NCI-H187 treated with DMSO at 0.1 percent for 48 hours (cell line): ENCODE results near the gene TECR.

ENCODE experiments used
- DNase-seq: peaks from one replicate; lab custom pipeline; 2025; lab: John Stamatoyannopoulos, UW

TECR gene

DNA sequence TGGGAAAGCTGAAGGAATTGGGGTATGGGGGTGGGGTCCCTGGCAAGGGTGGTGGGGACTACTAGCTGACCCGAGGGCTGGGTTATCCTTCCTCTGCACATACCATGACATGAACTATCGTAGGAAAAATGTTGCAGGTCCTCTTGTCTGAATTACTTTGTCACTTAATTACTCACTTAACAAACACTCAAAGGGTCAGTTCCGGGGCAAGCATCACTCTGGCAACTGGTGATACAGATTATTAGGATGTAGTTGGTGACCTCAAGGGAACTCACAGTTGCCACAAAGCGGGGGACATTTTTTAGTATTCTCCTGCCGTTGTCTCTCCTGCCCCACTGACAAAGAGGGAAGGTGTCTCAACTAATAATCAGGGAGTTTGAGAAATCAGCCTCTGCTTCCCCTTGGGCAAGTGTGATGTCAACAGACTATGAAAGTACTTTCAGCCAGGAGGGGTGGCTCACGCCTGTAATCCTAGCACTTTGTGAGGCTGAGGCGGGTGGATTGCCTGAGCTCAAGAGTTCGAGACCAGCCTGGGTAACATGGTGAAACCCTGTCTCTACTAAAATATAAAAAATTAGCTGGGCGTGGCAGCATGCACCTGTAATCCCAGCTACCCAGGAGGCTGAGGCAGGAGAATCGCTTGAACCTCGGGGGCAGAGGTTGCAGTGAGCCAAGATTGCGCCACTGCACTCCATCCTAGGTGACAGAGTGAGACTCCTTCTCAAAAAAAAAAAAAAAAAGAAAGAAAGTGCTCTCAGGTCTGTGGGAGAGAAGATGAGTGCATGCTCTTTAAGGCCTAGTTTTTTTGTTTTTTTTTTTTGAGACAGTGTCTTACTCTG, 21.5 kb upstream of the TECR start:
- no peak for DNase-seq

GRCh38 chr19:14510311-14511228, 18.8 kb upstream of the TECR start:
- no peak for DNase-seq

- no peak for DNase-seq
Measured at GRCh38 chr19:14511229-14511593, 18.2 kb upstream of the TECR start.

- DNase-seq: no peak
Measured at GRCh38 chr19:14512406-14512961, 16.9 kb upstream of the TECR start.

DNA sequence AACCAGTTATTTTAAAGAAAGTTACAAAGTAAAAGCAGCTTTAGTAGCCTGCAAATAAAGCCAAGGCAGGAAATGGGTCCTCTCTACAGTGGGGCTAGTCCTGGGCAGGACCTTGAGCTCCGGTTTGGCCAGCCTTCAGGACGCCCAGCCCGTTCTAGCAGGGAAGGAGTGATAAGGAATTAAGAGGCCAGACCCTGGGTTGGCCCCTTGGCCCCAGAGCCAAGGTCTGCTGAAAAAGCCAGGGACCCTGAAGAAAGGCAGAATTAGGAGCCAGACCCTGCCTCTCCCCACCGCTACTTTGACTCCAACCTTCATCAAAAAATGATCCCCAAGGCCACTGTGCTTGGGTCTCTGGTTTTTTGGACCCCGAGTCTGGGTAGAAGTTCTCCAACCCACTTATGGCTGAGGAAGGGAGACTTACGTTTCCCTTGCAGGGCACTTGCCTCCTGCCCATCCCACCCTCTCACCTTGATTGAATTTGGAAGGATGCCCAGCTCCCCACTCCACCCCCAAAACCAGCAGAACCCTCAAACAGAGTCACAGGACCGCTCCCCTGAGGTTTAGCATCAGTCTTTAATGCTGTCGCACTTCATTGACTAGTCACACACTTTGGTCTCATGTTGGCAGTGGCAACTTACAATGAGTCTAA, 15.1 kb upstream of the TECR start:
- DNase-seq: no peak

GRCh38 chr19:14515501-14516047, 13.8 kb upstream of the TECR start:
- no peak for DNase-seq

- DNase-seq: no peak
Measured at GRCh38 chr19:14516048-14516534, 13.3 kb upstream of the TECR start.

DNA sequence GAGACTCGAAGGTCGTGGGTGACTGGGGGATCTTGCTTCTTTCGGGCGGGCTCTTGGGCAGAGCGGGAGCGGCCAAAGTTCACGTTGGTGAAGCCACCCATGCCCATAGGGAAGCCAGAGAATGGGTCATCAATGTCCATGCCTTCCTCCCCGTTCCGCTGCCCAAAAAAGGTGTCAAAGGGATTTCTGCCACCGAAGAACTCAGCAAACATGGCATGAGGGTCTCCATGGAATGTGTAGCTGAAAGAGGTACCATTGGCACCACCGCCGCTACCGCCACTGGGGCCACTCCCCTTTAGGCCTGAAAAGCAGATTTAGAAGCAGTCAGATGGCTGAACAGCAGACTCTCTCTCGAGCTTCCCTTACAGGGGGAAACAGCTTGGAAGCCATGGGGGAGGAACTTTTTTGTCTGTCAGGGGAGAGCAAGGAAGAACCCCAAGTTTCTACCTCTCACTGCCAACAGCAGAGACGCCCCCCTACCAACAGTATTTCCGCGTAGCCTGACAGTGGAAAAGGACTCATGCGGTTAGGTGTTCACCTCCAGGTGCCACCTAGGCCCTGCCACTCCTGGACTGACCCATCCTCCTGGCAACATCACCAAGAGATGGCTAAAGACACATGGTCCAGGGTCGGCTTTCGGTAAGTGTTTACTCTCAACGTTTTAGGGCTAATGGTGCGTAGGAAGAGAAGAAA, 12.5 kb upstream of the TECR start:
- no peak for DNase-seq

DNA sequence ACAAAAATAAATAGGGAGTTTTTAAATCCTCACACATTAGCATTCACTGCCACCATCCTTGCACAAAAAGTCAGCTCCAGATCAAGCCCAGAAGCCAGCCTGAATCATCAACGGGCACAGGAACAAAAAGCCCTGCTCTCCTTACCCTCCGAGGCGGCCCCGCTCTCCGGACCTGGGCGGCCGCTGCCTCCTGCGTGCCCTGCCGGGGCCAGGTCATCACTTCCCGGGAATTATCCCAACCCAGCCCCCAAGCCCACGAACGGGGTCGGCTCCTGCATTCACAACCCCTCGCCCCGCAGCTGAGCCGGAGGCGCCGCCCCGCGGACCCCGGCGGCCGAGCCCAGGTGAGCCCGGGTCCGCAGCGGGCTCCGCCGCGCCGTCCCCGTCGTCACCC, 12.0 kb upstream of the TECR start:
- no peak for DNase-seq

- no peak for DNase-seq
Measured at GRCh38 chr19:14517840-14518505, 11.4 kb upstream of the TECR start, which contains the start of gene DNAJB1. Gene DNAJB1, minus strand, starts transcription at chr19:14518397. Its CDS starts 48 bp downstream, at chr19:14518349.

DNA sequence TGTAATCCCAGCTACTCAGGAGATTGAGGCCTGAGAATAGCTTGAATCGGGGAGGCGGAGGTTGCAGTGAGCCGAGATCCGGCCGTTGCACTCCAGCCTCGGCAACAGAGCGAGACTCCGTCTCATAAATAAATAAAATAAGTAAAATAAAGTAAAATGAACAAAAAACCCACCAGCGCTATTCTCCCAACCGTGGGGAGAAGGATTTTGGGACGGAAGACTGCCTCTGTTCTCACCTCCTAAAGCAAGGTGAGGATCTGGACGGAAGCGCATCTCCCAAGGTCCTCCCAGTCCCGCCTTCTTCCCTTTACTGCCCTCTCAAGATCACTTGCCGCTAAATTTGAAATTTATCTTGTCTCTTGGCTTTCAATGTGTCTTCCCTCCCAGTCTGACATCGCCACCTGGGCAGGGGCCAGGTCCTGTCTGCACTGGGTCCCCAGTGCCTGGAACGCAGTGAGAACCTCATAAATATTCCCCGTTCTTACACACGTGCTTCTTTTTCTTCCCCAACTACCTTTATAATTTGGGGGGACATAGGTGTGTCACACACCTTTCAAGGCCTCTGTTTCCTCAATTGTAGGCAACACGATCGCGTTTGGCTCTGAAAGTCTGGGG, 10.0 kb upstream of the TECR start:
- no peak for DNase-seq

- no peak for DNase-seq
Measured at GRCh38 chr19:14519860-14520407, 9.5 kb upstream of the TECR start.

DNA sequence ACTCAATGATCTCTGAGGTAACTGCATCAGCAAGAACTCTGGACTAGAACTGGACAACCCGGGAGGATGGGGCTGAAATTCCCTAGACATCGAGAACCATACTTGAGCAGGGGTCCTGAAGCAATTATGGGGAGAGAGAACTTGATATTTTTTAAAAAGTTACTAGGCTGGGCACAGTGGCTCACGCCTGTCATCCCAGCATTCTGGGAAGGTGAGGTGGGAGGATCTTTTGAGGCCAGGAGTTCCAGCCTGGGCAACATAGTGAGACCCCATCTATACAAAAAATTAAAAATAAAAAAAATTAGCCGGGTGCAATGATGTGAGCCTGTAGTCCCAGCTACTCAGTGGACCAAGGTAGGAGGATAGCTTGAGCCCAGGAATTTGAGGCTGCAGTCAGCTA, 8.9 kb upstream of the TECR start:
- no peak for DNase-seq

GRCh38 chr19:14525729-14526128, 3.7 kb upstream of the TECR start:
- no peak for DNase-seq

DNA sequence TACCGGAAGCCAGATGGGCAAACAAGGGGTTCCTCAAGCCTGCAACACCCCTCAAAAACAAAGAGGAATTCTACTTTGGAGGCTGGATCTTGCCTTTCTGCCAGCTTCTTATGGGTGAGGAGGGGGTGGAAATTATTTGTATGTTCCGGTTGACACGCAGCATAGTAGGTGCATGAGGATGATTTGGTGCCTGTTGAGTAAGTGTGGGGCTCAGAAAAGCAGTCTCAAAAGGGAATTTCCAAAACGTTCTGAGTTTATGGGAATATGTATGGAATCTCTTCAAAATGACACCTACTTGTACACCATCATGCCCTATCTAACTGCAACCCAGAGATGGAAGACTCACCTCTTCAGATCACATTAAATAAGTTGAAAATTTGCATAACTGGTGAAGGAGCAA, 3.0 kb upstream of the TECR start:
- DNase-seq: no peak

GRCh38 chr19:14528419-14529253, 758 bp upstream of the TECR start:
- DNase-seq: no peak

DNA sequence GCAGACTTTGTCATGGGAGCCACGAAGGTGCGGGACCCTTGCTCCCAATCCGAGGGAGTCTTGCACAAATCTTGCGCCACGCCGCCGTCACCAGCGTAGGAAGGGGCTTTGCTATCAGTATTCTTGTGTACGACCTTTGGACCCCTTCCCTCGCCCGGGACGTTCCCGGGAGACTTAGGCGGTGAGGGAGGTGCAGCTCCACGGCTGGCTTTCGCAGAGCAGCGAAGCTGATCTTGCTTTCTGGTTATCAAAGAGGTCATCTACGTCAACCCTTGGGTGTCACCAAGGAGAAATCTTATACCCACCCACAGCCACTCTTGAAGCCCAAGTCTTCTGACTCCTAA, 583 bp downstream of the TECR start:
- no peak for DNase-seq

GRCh38 chr19:14530506-14530905, 1.1 kb downstream of the TECR start:
- DNase-seq: no peak

- no peak for DNase-seq
Measured at GRCh38 chr19:14533450-14533849, 4.1 kb downstream of the TECR start.
